Stimulated activated CD8-positive, alpha-beta memory T cell treated with anti-CD3 and anti-CD28 coated beads, Interleukin-12 subunit alpha, Interleukin-12 subunit beta, amount 100 ng/mL, for 24 hours (primary cell): Measurements from ENCODE around the gene VPS52.
A peak's percentile ranks its signal among the peaks of the same experiment; 100 is the strongest.

ENCODE experiments used
- DNase-seq: peaks from one replicate; pipeline ENCODE4 v3.0.0-alpha.2; 2020; ENCODE audit errors: extremely low read depth

The VPS52 gene

GRCh38 chr6:33211136-33211535 lies 60.5 kb downstream of the VPS52 start:
- DNase-seq = no peak

- DNase-seq = no peak
Measured at GRCh38 chr6:33209856-33210255, 61.8 kb downstream of the VPS52 start.

- peak; percentile 67 for DNase-seq
Measured at GRCh38 chr6:33208091-33208967, 63.3 kb downstream of the VPS52 start, which contains the start of gene RING1. RING1 (plus strand) TSS chr6:33208500; CDS start chr6:33208823, 323 bp downstream.

GRCh38 chr6:33207552-33208090 lies 64.1 kb downstream of the VPS52 start:
- no peak for DNase-seq

- no peak for DNase-seq
Measured at GRCh38 chr6:33206864-33207551, 64.7 kb downstream of the VPS52 start.

- DNase-seq = no peak
Measured at GRCh38 chr6:33206027-33206863, 65.4 kb downstream of the VPS52 start.

GRCh38 chr6:33205191-33206026 lies 66.3 kb downstream of the VPS52 start:
- DNase-seq = no peak

GRCh38 chr6:33204415-33205190 lies 67.1 kb downstream of the VPS52 start, which contains the start of gene HSD17B8:
HSD17B8 (plus strand) TSS chr6:33204655; CDS start chr6:33204669, 14 bp downstream.
- peak; percentile 84 for DNase-seq

GRCh38 chr6:33204165-33204414 lies 67.6 kb downstream of the VPS52 start:
- no peak for DNase-seq

- no peak for DNase-seq
Measured at GRCh38 chr6:33203443-33204164, 68.1 kb downstream of the VPS52 start.

- DNase-seq = no peak
Measured at GRCh38 chr6:33202799-33203198, 68.9 kb downstream of the VPS52 start.

- no peak for DNase-seq
Measured at GRCh38 chr6:33201935-33202334, 69.7 kb downstream of the VPS52 start.

- no peak for DNase-seq
Measured at GRCh38 chr6:33201147-33201545, 70.5 kb downstream of the VPS52 start.
